CD4-positive, alpha-beta memory T cell (primary cell): ENCODE results near the gene STK11IP. TPM values are rescaled to one million over a fixed set of nuclear protein-coding genes. Genes with fewer than 3 reads are reported as not detected.
"Not testable (repeated sequence)": the region's sequence is repeated elsewhere in the genome, so short reads cannot be mapped to it uniquely, and the experiment has no call there.

Experiments
- CTCF ChIA-PET: fragments of 350-600 bp; sonication (Branson Sonifier 250); formaldehyde crosslinking; loops from one replicate; lab custom pipeline; 2021; ENCODE audit warnings: inconsistent platforms; ENCODE audit not compliant: partially characterized antibody; lab: Charles Lee
- POLR2A ChIA-PET: fragments of 350-600 bp; sonication (Branson Sonifier 250); formaldehyde crosslinking; loops from one replicate; lab custom pipeline; 2021; ENCODE audit not compliant: partially characterized antibody; lab: Charles Lee
- DNase-seq, 5 donors: peaks; one replicate each; pipeline versions ENCODE4 v3.0.0 to v3.0.0-alpha.2; 2020 to 2022; ENCODE audit warnings: mixed read lengths in 1 of 5
- H3K27ac ChIP-seq: one replicate; pipeline ENCODE4 v1.7.0; 2013; ENCODE audit warnings: low read depth, low read length
- H3K27me3 ChIP-seq: 2 replicates; pipeline ENCODE4 v1.7.0; 2013; ENCODE audit warnings: mild to moderate bottlenecking, low read length, moderate library complexity; ENCODE audit not compliant: insufficient read depth
- H3K36me3 ChIP-seq: 2 replicates; pipeline ENCODE4 v1.7.0; 2013; ENCODE audit warnings: mild to moderate bottlenecking, low read length, moderate library complexity; ENCODE audit not compliant: insufficient read depth
- H3K4me1 ChIP-seq: 2 replicates; pipeline ENCODE4 v1.7.0; 2013; ENCODE audit warnings: mild to moderate bottlenecking, low read length, moderate library complexity; ENCODE audit not compliant: insufficient read depth
- H3K4me3 ChIP-seq, 2 donors: one replicate each; pipeline ENCODE4 v1.7.0; 2013; ENCODE audit warnings: low read length in 2 of 2, mild to moderate bottlenecking in 1 of 2
- H3K9me3 ChIP-seq, 2 donors: one replicate each; pipeline ENCODE4 v1.7.0; 2013; ENCODE audit warnings: low read length in 2 of 2, control low read depth in 1 of 2; ENCODE audit not compliant: control insufficient read depth in 1 of 2
- H3K27ac Mint-ChIP-seq, 7 donors: one replicate each; pipeline ENCODE4 v1.8.0; 2020 to 2021; ENCODE audit warnings: mixed read lengths in 7 of 7, mild to moderate bottlenecking in 6 of 7, inconsistent platforms in 3 of 7, moderate library complexity in 3 of 7
- H3K27me3 Mint-ChIP-seq, 2 donors: one replicate each; pipeline ENCODE4 v1.8.0; 2020 to 2021; ENCODE audit warnings: mixed read lengths in 2 of 2
- H3K36me3 Mint-ChIP-seq, 2 donors: one replicate each; pipeline ENCODE4 v1.8.0; 2020 to 2021; ENCODE audit warnings: mixed read lengths in 2 of 2, inconsistent platforms in 1 of 2, mild to moderate bottlenecking in 1 of 2
- H3K4me1 Mint-ChIP-seq, 4 donors: one replicate each; pipeline ENCODE4 v1.8.0; 2020 to 2021; ENCODE audit warnings: mixed read lengths in 4 of 4, mild to moderate bottlenecking in 1 of 4
- H3K4me3 Mint-ChIP-seq, 8 donors: one replicate each; pipeline ENCODE4 v1.8.0; 2020 to 2021; ENCODE audit warnings: mixed read lengths in 8 of 8, mild to moderate bottlenecking in 7 of 8, moderate library complexity in 6 of 8, inconsistent platforms in 3 of 8
- H3K9me3 Mint-ChIP-seq, 8 donors: one replicate each; pipeline ENCODE4 v1.8.0; 2020 to 2021; ENCODE audit warnings: mixed read lengths in 8 of 8, mild to moderate bottlenecking in 5 of 8, inconsistent platforms in 3 of 8, moderate library complexity in 1 of 8
- intact Hi-C: fragments of 100-400 bp; cut with micrococcal nuclease; formaldehyde crosslinking; loops from one replicate; pipeline ENCODE4 v1.15.1; 2023
- polyA plus RNA-seq, 2 donors: library from polyadenylated mRNA; unstranded; fragments of 300-500 nt; fragmentation: Illumina TruSeq; gene quantifications; one replicate each; pipeline ENCODE4 v1.2.3, GENCODE V29; 2021
- total RNA-seq, 2 experiments: library from RNA; stranded (reverse); gene quantifications; one replicate each; pipeline ENCODE4 v1.2.3, GENCODE V29; 2021

The STK11IP gene
- total and polyA plus RNA-seq, 4 experiments from 2014 or later: 8.3 to 50.2 (median 29.3) TPM

DNA sequence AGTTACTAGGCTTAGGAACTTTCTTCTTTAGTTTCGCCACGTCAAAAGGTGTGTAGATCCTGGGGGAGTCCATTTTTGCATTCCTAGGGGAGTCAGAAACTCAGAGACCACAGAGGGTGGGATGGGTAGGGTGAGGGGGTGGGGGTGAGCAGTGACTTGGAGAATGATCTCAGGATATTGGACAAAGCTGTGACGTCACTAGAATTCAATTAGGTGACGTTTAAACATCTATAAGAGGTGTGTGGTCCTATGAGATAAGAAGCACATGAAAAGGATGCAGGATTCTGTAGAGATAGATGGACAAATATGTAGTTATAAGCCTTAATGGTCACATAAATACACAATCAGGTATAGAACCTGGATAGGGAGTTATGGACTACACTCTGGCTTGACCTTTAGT lies 51.3 kb downstream of the STK11IP start:
- Histone ChIP-seq H3K9me3 (no peaks in the 10 kb centered on the region), H3K36me3 (no peaks in the 10 kb centered on the region), H3K4me3 (no peak overlapping the region), H3K27me3 (no peaks in the 10 kb centered on the region), H3K27ac (no peak overlapping the region), H3K4me1 (no peaks in the 10 kb centered on the region)
- Mint-ChIP-seq H3K9me3 (peaks cover 0 to 12% (median 3%) of the 10 kb centered on the region in 8 donors), H3K4me3 (no peak overlapping the region), H3K36me3 (no peaks in the 10 kb centered on the region), H3K27me3 (peaks cover 36 to 39% of the 10 kb centered on the region in 2 donors), H3K27ac (no peak overlapping the region), H3K4me1 (no peaks in the 10 kb centered on the region)
- ChIA-PET CTCF (interaction anchor here (1.2 to 1.5 kb wide), 2 partner anchors 10 to 108 kb away, joined by 3 to 4 read pairs; no protein-coding TSS in a partner anchor), POLR2A (no interaction called here)
- intact Hi-C loops: no loop called here
- no peak for DNase-seq

DNA sequence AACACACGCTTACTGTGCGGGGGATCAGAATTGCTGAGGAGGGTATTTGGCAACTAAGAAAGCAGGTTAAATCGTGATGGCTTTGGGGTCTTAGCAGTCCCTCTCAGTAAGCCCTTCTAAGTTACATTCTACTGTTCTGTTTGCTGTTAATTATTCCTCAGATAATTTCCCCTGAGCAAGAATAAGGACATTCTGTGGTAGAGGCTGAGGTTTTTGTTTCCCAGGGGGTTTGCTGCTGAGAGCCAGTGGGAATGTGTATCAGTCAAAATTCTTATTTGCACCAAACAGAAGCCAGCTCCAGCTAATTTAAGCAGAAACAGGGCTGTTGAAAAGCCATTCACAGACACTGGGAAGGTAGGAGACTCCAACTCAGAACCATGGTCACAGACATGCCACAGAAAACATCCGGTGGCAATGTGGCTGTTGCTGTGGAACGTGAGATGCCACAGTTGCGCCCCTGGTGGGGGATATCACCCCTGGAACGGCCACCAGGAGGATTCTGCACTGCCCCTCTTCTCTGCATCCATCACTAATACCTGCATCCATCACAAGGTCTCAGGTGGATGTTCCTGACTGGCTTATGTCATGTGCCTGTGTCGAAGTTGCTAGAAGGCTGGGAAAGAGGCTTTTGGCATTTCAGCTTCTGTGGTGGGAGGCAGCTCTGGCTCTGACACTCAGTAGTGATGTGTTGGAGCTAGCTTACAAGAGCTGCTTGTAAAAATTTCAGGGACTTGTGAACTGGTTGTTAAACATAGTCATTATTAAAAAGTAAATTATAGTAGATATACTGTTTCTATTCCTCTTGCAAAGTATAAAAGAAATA lies 53.0 kb downstream of the STK11IP start:
- H3K4me1 Mint-ChIP-seq: no peaks in the 10 kb centered on the region
- H3K27me3 Mint-ChIP-seq: peaks cover 37 to 38% of the 10 kb centered on the region in 2 donors
- Histone ChIP-seq H3K4me3 (no peak overlapping the region), H3K27ac (no peak overlapping the region), H3K36me3 (no peaks in the 10 kb centered on the region), H3K4me1 (no peaks in the 10 kb centered on the region), H3K27me3 (no peaks in the 10 kb centered on the region), H3K9me3 (no peaks in the 10 kb centered on the region)
- no peak for DNase-seq
- no peaks in the 10 kb centered on the region for H3K36me3 Mint-ChIP-seq
- no peak overlapping the region for H3K27ac Mint-ChIP-seq
- POLR2A ChIA-PET: no interaction called here
- H3K4me3 Mint-ChIP-seq: no peak overlapping the region
- CTCF ChIA-PET: interaction anchor here (1.7 kb wide), 1 partner anchor 9 kb away, joined by 5 read pairs; no protein-coding TSS in a partner anchor
- peaks cover 0 to 12% (median 3%) of the 10 kb centered on the region in 8 donors for H3K9me3 Mint-ChIP-seq
- intact Hi-C loops: no loop called here

GRCh38 chr2:219651656-219652055 lies 54.0 kb downstream of the STK11IP start:
- H3K4me3 ChIP-seq, H3K36me3 Mint-ChIP-seq, H3K4me1 ChIP-seq, H3K9me3 ChIP-seq, H3K36me3 ChIP-seq, DNase-seq, H3K27ac Mint-ChIP-seq, intact Hi-C loops, H3K4me3 Mint-ChIP-seq, POLR2A ChIA-PET, H3K27me3 ChIP-seq, H3K27ac ChIP-seq, H3K4me1 Mint-ChIP-seq: not testable (repeated sequence)
- Mint-ChIP-seq H3K27me3 (peaks cover 38 to 41% of the 10 kb centered on the region in 2 donors), H3K9me3 (peaks cover 0 to 12% (median 3%) of the 10 kb centered on the region in 8 donors)
- CTCF ChIA-PET: interaction anchor here (1.7 kb wide), 1 partner anchor 10 kb away, joined by 5 read pairs; no protein-coding TSS in a partner anchor

GRCh38 chr2:219656526-219656925 lies 58.9 kb downstream of the STK11IP start:
- intact Hi-C loops: no loop called here
- Mint-ChIP-seq H3K27me3 (peaks cover 25 to 26% of the 10 kb centered on the region in 2 donors), H3K4me3 (no peak overlapping the region), H3K4me1 (no peaks in the 10 kb centered on the region), H3K9me3 (peaks cover 2 to 22% (median 14%) of the 10 kb centered on the region in 8 donors), H3K27ac (no peak overlapping the region), H3K36me3 (no peaks in the 10 kb centered on the region)
- ChIA-PET CTCF (no interaction called here), POLR2A (no interaction called here)
- Histone ChIP-seq H3K4me3 (no peak overlapping the region), H3K4me1 (no peaks in the 10 kb centered on the region), H3K27ac (no peak overlapping the region), H3K36me3 (no peaks in the 10 kb centered on the region), H3K27me3 (no peaks in the 10 kb centered on the region), H3K9me3 (no peaks in the 10 kb centered on the region)
- DNase-seq: no peak

DNA sequence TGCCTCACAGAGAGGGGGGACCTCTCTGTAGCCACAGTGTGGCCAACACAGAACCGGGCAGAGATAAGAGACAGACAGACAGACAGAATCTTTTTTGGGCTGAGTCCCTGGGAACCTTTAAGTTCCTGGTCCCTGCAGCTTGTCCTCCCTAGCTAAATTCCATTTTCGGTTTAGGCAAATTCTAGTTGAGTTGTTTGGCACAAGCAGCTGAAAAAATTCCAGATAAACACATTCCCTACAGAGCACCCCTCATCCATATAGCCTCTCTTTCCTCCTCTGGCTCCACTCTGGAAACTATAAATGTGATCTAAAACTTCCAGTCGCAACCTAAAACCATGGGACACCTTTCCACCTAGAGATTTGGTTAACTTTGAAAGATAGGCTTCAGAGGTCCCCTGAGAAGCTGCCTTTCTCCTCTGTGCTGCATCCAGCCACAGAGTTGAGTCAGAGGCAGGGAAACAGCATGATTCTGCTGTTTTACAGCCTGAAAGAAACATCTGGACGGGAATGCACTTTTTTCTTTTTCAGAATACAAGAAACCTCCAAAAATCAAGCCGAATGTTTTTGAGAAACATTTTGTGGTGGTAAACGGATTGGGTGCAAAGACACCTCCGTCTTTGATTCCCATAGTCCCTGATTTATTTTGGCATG lies 60.7 kb downstream of the STK11IP start:
- ChIA-PET POLR2A (no interaction called here), CTCF (no interaction called here)
- H3K4me1 ChIP-seq: no peaks in the 10 kb centered on the region
- H3K9me3 ChIP-seq: no peaks in the 10 kb centered on the region
- H3K27ac ChIP-seq: no peak overlapping the region
- no peaks in the 10 kb centered on the region for H3K27me3 ChIP-seq
- H3K4me3 Mint-ChIP-seq: no peak overlapping the region
- no peak for DNase-seq
- intact Hi-C loops: no loop called here
- no peaks in the 10 kb centered on the region for H3K4me1 Mint-ChIP-seq
- no peak overlapping the region for H3K4me3 ChIP-seq
- H3K27ac Mint-ChIP-seq: no peak overlapping the region
- no peaks in the 10 kb centered on the region for H3K36me3 ChIP-seq
- H3K27me3 Mint-ChIP-seq: peaks cover 20 to 26% of the 10 kb centered on the region in 2 donors
- H3K9me3 Mint-ChIP-seq: peaks cover 0 to 26% (median 17%) of the 10 kb centered on the region in 8 donors
- no peaks in the 10 kb centered on the region for H3K36me3 Mint-ChIP-seq

DNA sequence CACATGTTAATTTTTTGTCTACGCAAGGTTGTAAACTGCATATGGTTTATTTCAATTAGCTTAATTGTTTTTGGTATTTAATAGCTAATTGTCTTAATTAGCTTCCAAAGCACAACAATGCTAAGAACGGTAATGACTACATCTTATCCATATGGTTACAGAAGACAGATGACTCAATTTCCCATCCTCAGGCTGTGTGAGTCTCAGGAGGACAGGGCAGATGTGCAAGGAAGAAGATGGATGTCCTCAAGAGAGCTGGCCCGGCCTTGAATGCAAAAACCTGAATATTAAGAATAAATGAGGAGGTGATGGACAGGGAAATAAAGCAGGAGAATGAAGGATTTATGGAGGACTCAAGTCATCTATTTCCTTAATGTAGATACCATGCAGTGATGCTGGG lies 61.2 kb downstream of the STK11IP start:
- H3K4me1 Mint-ChIP-seq: no peaks in the 10 kb centered on the region
- DNase-seq: no peak
- ChIA-PET CTCF (no interaction called here), POLR2A (no interaction called here)
- no peaks in the 10 kb centered on the region for H3K36me3 Mint-ChIP-seq
- intact Hi-C loops: no loop called here
- peaks cover 0 to 26% (median 17%) of the 10 kb centered on the region in 8 donors for H3K9me3 Mint-ChIP-seq
- no peaks in the 10 kb centered on the region for H3K4me1 ChIP-seq
- H3K4me3 Mint-ChIP-seq: no peak overlapping the region
- no peak overlapping the region for H3K27ac Mint-ChIP-seq
- H3K9me3 ChIP-seq: no peaks in the 10 kb centered on the region
- H3K27me3 ChIP-seq: no peaks in the 10 kb centered on the region
- H3K36me3 ChIP-seq: no peaks in the 10 kb centered on the region
- no peak overlapping the region for H3K27ac ChIP-seq
- peaks cover 21 to 25% of the 10 kb centered on the region in 2 donors for H3K27me3 Mint-ChIP-seq
- no peak overlapping the region for H3K4me3 ChIP-seq

DNA sequence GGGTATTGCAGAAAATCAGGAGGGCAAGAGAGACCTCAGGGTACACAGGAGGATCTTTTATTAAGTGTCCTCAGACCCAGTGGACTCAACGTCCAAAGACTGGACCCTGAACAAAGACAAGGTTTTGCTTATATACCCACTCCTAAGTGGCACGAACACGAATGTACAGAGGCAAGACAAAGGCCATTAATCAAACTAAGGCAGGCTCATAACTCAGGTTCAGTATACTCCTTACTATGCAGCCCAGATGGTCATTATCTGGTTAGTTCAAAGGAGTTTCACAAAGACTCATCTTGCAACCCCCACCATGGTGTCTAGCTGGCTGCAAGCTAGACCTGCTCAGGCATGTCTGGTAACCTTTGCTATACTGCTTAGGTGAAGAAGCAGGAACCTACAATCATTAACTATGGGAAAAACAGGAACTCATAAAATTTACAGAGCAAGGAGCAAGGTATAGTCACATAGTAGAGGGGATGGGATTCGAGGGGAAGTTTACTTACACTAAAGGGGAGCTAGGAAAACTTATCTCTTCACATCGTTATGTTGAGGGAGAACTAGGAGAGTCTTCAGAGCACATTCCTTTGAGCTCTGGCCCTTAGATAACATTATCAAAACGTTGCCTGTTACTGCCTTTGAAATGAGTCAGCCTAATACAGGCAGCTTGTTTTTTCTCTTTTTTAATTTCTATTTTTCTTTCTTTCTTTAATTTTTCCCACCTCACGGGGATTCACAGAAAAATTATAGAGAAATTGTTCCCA lies 63.7 kb downstream of the STK11IP start:
- H3K27ac ChIP-seq: no peak overlapping the region
- no peaks in the 10 kb centered on the region for H3K9me3 ChIP-seq
- no peak overlapping the region for H3K27ac Mint-ChIP-seq
- intact Hi-C loops: no loop called here
- POLR2A ChIA-PET: no interaction called here
- DNase-seq: no peak
- no peaks in the 10 kb centered on the region for H3K36me3 Mint-ChIP-seq
- H3K4me3 ChIP-seq: no peak overlapping the region
- no peaks in the 10 kb centered on the region for H3K27me3 ChIP-seq
- peaks cover 14 to 27% of the 10 kb centered on the region in 2 donors for H3K27me3 Mint-ChIP-seq
- H3K9me3 Mint-ChIP-seq: peaks cover 0 to 26% (median 17%) of the 10 kb centered on the region in 8 donors
- no peaks in the 10 kb centered on the region for H3K4me1 Mint-ChIP-seq
- CTCF ChIA-PET: interaction anchor here (0.9 to 1.4 kb wide), 3 partner anchors 16 to 120 kb away, joined by 3 read pairs; no protein-coding TSS in a partner anchor
- H3K4me1 ChIP-seq: no peaks in the 10 kb centered on the region
- H3K36me3 ChIP-seq: no peaks in the 10 kb centered on the region
- no peak overlapping the region for H3K4me3 Mint-ChIP-seq
